Activated CD8-positive, alpha-beta memory T cell treated with anti-CD3 and anti-CD28 coated beads for 1 hour (primary cell): ENCODE measurements around the gene AGBL1.

ENCODE experiments used
- DNase-seq, 2 donors: peaks; one replicate each; pipeline ENCODE4 v3.0.0-alpha.2; 2020; ENCODE audit warnings: low read depth in 1 of 2; ENCODE audit errors: extremely low read depth in 1 of 2

The AGBL1 gene

GRCh38 chr15:86079508-86080266 lies at the start of gene AGBL1:
AGBL1 (plus strand) TSS chr15:86079871.
- DNase-seq = no peak

- no peak for DNase-seq
Observed at GRCh38 chr15:86034904-86035303, 44.8 kb upstream of the AGBL1 start.

GRCh38 chr15:86036243-86036642 lies 43.4 kb upstream of the AGBL1 start:
- no peak for DNase-seq

GRCh38 chr15:86038491-86038890 lies 41.2 kb upstream of the AGBL1 start:
- no peak for DNase-seq

GRCh38 chr15:86040356-86041033 lies 39.2 kb upstream of the AGBL1 start:
- no peak for DNase-seq

GRCh38 chr15:86041399-86041798 lies 38.3 kb upstream of the AGBL1 start:
- no peak for DNase-seq

GRCh38 chr15:86042226-86042625 lies 37.4 kb upstream of the AGBL1 start:
- no peak for DNase-seq

- no peak for DNase-seq
Observed at GRCh38 chr15:86044981-86045380, 34.7 kb upstream of the AGBL1 start.

- no peak for DNase-seq
Observed at GRCh38 chr15:86054338-86054737, 25.3 kb upstream of the AGBL1 start.

- no peak for DNase-seq
Observed at GRCh38 chr15:86055688-86056087, 24.0 kb upstream of the AGBL1 start.

GRCh38 chr15:86059851-86060250 lies 19.8 kb upstream of the AGBL1 start:
- no peak for DNase-seq

GRCh38 chr15:86060674-86061073 lies 19.0 kb upstream of the AGBL1 start:
- DNase-seq = no peak

- no peak for DNase-seq
Observed at GRCh38 chr15:86061581-86061980, 18.1 kb upstream of the AGBL1 start.

- DNase-seq = no peak
Observed at GRCh38 chr15:86062646-86063243, 16.9 kb upstream of the AGBL1 start.

GRCh38 chr15:86063356-86064095 lies 16.1 kb upstream of the AGBL1 start:
- DNase-seq = no peak

GRCh38 chr15:86064326-86064725 lies 15.3 kb upstream of the AGBL1 start:
- no peak for DNase-seq

GRCh38 chr15:86066174-86066834 lies 13.4 kb upstream of the AGBL1 start:
- DNase-seq = no peak

GRCh38 chr15:86073281-86073680 lies 6.4 kb upstream of the AGBL1 start:
- no peak for DNase-seq

GRCh38 chr15:86076468-86076867 lies 3.2 kb upstream of the AGBL1 start:
- no peak for DNase-seq

- DNase-seq = no peak
Observed at GRCh38 chr15:86077070-86077469, 2.6 kb upstream of the AGBL1 start.

- no peak for DNase-seq
Observed at GRCh38 chr15:86080302-86080701, 631 bp downstream of the AGBL1 start.
